IMR-90 (cell line): ENCODE results near the gene C12orf56. TPM values are rescaled to one million over a fixed set of nuclear protein-coding genes. Genes with fewer than 3 reads are reported as not detected.
A peak's percentile ranks its signal among the peaks of the same experiment; 100 is the strongest.

Experiments
- ATAC-seq: fragments of 200-7000 bp; cut with Tn5 transposase; 2 replicates; pipeline ENCODE4 v1.9.1; 2020; ENCODE audit warnings: low read depth, mild to moderate bottlenecking, moderate library complexity
- BruUV-seq: library from RNA; stranded (reverse); fragments of 400-500 nt; replicated peaks from 2 replicates; lab custom pipeline; 2021; lab: Mats Ljungman, UMichigan
- CTCF ChIA-PET: fragments of 300-600 bp; formaldehyde crosslinking; extraction: SDS; loops from one replicate; lab custom pipeline; 2021; ENCODE audit warnings: antibody characterized with exemption; lab: Yijun Ruan, JAX
- POLR2A ChIA-PET: fragments of 300-600 bp; sonication (Branson Sonifier 250); formaldehyde crosslinking; loops from one replicate; lab custom pipeline; 2022; ENCODE audit warnings: antibody characterized with exemption; ENCODE audit not compliant: unreplicated experiment; lab: Charles Lee
- DNase-seq: peaks from one replicate; pipeline ENCODE4 v3.0.0; 2013
- H2AFZ ChIP-seq: replicated peaks from 2 replicates; pipeline ENCODE3; 2013; ENCODE audit warnings: low read length, mild to moderate bottlenecking; ENCODE audit not compliant: poor library complexity
- H2AK5ac ChIP-seq: 2 replicates; pipeline ENCODE4 v1.6.1; 2013; ENCODE audit warnings: low read depth, low read length, inconsistent platforms
- H2AK9ac ChIP-seq: replicated peaks from 2 replicates; pipeline ENCODE3; 2013; ENCODE audit warnings: mild to moderate bottlenecking, low read depth, low read length, moderate library complexity; ENCODE audit not compliant: poor library complexity
- H2BK120ac ChIP-seq: 2 replicates; pipeline ENCODE4 v1.6.1; 2013; ENCODE audit warnings: low read depth, low read length, inconsistent platforms
- H2BK15ac ChIP-seq: 3 replicates; pipeline ENCODE4 v1.6.1; 2013; ENCODE audit warnings: low read depth, low read length, inconsistent platforms
- H2BK20ac ChIP-seq: 2 replicates; pipeline ENCODE4 v1.6.1; 2013; ENCODE audit warnings: low read depth, mild to moderate bottlenecking, inconsistent platforms, low read length, moderate library complexity
- H2BK5ac ChIP-seq: 2 replicates; pipeline ENCODE4 v1.6.1; 2013; ENCODE audit warnings: mild to moderate bottlenecking, low read depth, low read length, inconsistent platforms; ENCODE audit not compliant: poor library complexity, severe bottlenecking
- H3K14ac ChIP-seq: replicated peaks from 2 replicates; pipeline ENCODE4 v1.6.1; 2013; ENCODE audit warnings: low read depth, low read length, inconsistent platforms
- H3K18ac ChIP-seq: 2 replicates; pipeline ENCODE4 v1.6.1; 2013; ENCODE audit warnings: low read depth, low read length, control low read depth
- H3K23ac ChIP-seq: 2 replicates; pipeline ENCODE4 v1.6.1; 2013; ENCODE audit warnings: low read depth, low read length, inconsistent platforms
- H3K27ac ChIP-seq: 2 replicates; pipeline ENCODE4 v1.5.1; 2013; ENCODE audit warnings: mild to moderate bottlenecking, control low read depth, low read length; ENCODE audit not compliant: insufficient read depth
- H3K27me3 ChIP-seq: 2 replicates; pipeline ENCODE4 v1.6.1; 2013; ENCODE audit warnings: low read length; ENCODE audit not compliant: control insufficient read depth, insufficient read depth
- H3K36me3 ChIP-seq: 2 replicates; pipeline ENCODE4 v1.6.1; 2013; ENCODE audit warnings: low read length, mixed read lengths; ENCODE audit not compliant: control insufficient read depth, insufficient read depth
- H3K4ac ChIP-seq: 2 replicates; pipeline ENCODE4 v1.6.1; 2013; ENCODE audit warnings: low read depth, low read length, inconsistent platforms
- H3K4me1 ChIP-seq: 2 replicates; pipeline ENCODE4 v1.6.1; 2013; ENCODE audit warnings: low read length, mixed read lengths; ENCODE audit not compliant: control insufficient read depth, insufficient read depth
- H3K4me2 ChIP-seq: 2 replicates; pipeline ENCODE4 v1.6.1; 2013; ENCODE audit warnings: low read depth, mild to moderate bottlenecking, control low read depth, low read length, moderate library complexity
- H3K4me3 ChIP-seq: 2 replicates; pipeline ENCODE4 v1.5.1; 2013; ENCODE audit warnings: low read depth, mild to moderate bottlenecking, control low read depth, low read length, moderate library complexity; ENCODE audit not compliant: insufficient read depth
- H3K56ac ChIP-seq: 2 replicates; pipeline ENCODE4 v1.6.1; 2013; ENCODE audit warnings: low read length, inconsistent platforms; ENCODE audit not compliant: insufficient read depth; ENCODE audit errors: extremely low read depth
- H3K79me1 ChIP-seq, 2 experiments: 2 replicates each; pipeline ENCODE4 v1.6.1; 2013; ENCODE audit warnings: low read length in 2 of 2, inconsistent platforms in 1 of 2, low read depth in 1 of 2
- H3K9ac ChIP-seq: 2 replicates; pipeline ENCODE4 v1.6.1; 2013; ENCODE audit warnings: low read depth, low read length, control low read depth
- H3K9me1 ChIP-seq: 2 replicates; pipeline ENCODE4 v1.6.1; 2013; ENCODE audit warnings: low read length, inconsistent platforms; ENCODE audit not compliant: insufficient read depth
- H3K9me3 ChIP-seq: 2 replicates; pipeline ENCODE4 v1.6.1; 2013; ENCODE audit warnings: low read length; ENCODE audit not compliant: control insufficient read depth, insufficient read depth
- H4K20me1 ChIP-seq: 2 replicates; pipeline ENCODE4 v1.6.1; 2013; ENCODE audit warnings: low read length, inconsistent platforms; ENCODE audit not compliant: insufficient read depth
- H4K5ac ChIP-seq: 2 replicates; pipeline ENCODE4 v1.6.1; 2013; ENCODE audit warnings: mild to moderate bottlenecking, low read depth, low read length, control low read depth
- H4K8ac ChIP-seq, 2 experiments: 2 replicates each; pipeline ENCODE4 v1.6.1; 2013; ENCODE audit warnings: low read depth in 2 of 2, low read length in 2 of 2, control low read depth in 1 of 2, inconsistent platforms in 1 of 2
- H4K91ac ChIP-seq: 2 replicates; pipeline ENCODE4 v1.6.1; 2013; ENCODE audit warnings: low read depth, low read length, inconsistent platforms; ENCODE audit not compliant: insufficient read depth
- BHLHE40 ChIP-seq: fragments of 150-350 bp; IDR thresholded peaks from 2 replicates; pipeline ENCODE4 v1.6.1; 2016; ENCODE audit warnings: mild to moderate bottlenecking, low read depth, low read length
- CEBPB ChIP-seq: IDR thresholded peaks from 2 replicates; pipeline ENCODE4 v1.6.1; 2012; ENCODE audit warnings: low read depth, low read length, improper control_type of control experiment
- CHD1 ChIP-seq: IDR thresholded peaks from 2 replicates; pipeline ENCODE4 v1.6.1; 2012; ENCODE audit warnings: low read depth, low read length, improper control_type of control experiment
- CTCF ChIP-seq: conservative IDR thresholded peaks from 2 replicates; pipeline ENCODE4 v1.5.1; 2012; ENCODE audit warnings: mild to moderate bottlenecking, low read depth, low read length, improper control_type of control experiment
- ELK1 ChIP-seq: fragments of 150-350 bp; IDR thresholded peaks from 2 replicates; pipeline ENCODE4 v1.6.1; 2016; ENCODE audit warnings: low read depth, mild to moderate bottlenecking, low read length, moderate library complexity, borderline replicate concordance
- FOS ChIP-seq: fragments of 150-350 bp; IDR thresholded peaks from 2 replicates; pipeline ENCODE4 v1.6.1; 2016; ENCODE audit warnings: low read depth, low read length
- MAFK ChIP-seq: IDR thresholded peaks from 2 replicates; pipeline ENCODE4 v1.6.1; 2012; ENCODE audit warnings: low read depth, low read length, improper control_type of control experiment
- MAZ ChIP-seq: IDR thresholded peaks from 2 replicates; pipeline ENCODE4 v1.6.1; 2012; ENCODE audit warnings: low read depth, mild to moderate bottlenecking, low read length, improper control_type of control experiment, moderate library complexity, borderline replicate concordance
- MXI1 ChIP-seq: IDR thresholded peaks from 2 replicates; pipeline ENCODE4 v1.6.1; 2012; ENCODE audit warnings: low read depth, mild to moderate bottlenecking, low read length, moderate library complexity, borderline replicate concordance
- NFE2L2 ChIP-seq: fragments of 150-350 bp; IDR thresholded peaks from 2 replicates; pipeline ENCODE4 v1.6.1; 2016; ENCODE audit warnings: low read depth, mild to moderate bottlenecking, low read length
- POLR2A ChIP-seq: IDR thresholded peaks from 2 replicates; pipeline ENCODE4 v1.6.1; 2012; ENCODE audit warnings: mild to moderate bottlenecking, low read depth, low read length
- RAD21 ChIP-seq: IDR thresholded peaks from 2 replicates; pipeline ENCODE4 v1.6.1; 2012; ENCODE audit warnings: low read length, improper control_type of control experiment
- RCOR1 ChIP-seq: IDR thresholded peaks from 2 replicates; pipeline ENCODE4 v1.6.1; 2012; ENCODE audit warnings: mild to moderate bottlenecking, low read length, improper control_type of control experiment; ENCODE audit not compliant: insufficient replicate concordance
- RFX5 ChIP-seq: IDR thresholded peaks from 2 replicates; pipeline ENCODE4 v1.8.0; 2012; ENCODE audit warnings: low read depth, mild to moderate bottlenecking, low read length, moderate library complexity
- SMC3 ChIP-seq: fragments of 150-350 bp; IDR thresholded peaks from 2 replicates; pipeline ENCODE4 v1.6.1; 2016; ENCODE audit warnings: low read depth, mild to moderate bottlenecking, antibody characterized with exemption, low read length, moderate library complexity
- USF2 ChIP-seq: fragments of 150-350 bp; IDR thresholded peaks from 2 replicates; pipeline ENCODE4 v1.6.1; 2017; ENCODE audit warnings: mild to moderate bottlenecking, antibody characterized with exemption, low read length, low read depth
- WGBS, 2 experiments: methylation state at CpG; one replicate each; pipeline versions ENCODE4 v1.1.5 to v1.1.7; 2013; ENCODE audit warnings: missing lambda C conversion rate in 2 of 2; ENCODE audit not compliant: insufficient read length in 1 of 2; ENCODE audit errors: extremely low coverage in 2 of 2; 5-methylcytosine and 5-hydroxymethylcytosine counted together
- dilution Hi-C: fragments of 300-500 bp; cut with HindIII; formaldehyde crosslinking; loops from one replicate; pipeline ENCODE4 v1.14.3; 2018; ENCODE audit warnings: low sequenced_read_pairs; ENCODE audit not compliant: unreplicated experiment
- in situ Hi-C: fragments of 300-500 bp; cut with MboI; formaldehyde crosslinking; loops from 3 replicates; pipeline ENCODE4 v1.14.3; 2019; ENCODE audit warnings: low sequenced_read_pairs, inconsistent platforms, mixed read lengths
- intact Hi-C: fragments of 100-400 bp; cut with micrococcal nuclease; formaldehyde crosslinking; loops from 2 replicates; pipeline ENCODE4 v1.10.0; 2022
- polyA plus RNA-seq, 3 experiments: library from polyadenylated mRNA; depleted of rRNA; stranded (reverse); fragments of >200 nt; gene quantifications; 2 replicates each; pipeline ENCODE4 v1.2.3, GENCODE V29; 2012; ENCODE audit warnings: low replicate concordance in 1 of 3
- total RNA-seq: library from RNA; depleted of rRNA; stranded (reverse); fragments of >200 nt; gene quantifications from 2 replicates; pipeline ENCODE4 v1.2.3, GENCODE V29; 2012

C12orf56 gene
- total and polyA plus RNA-seq, 2 of the 4 experiments (the other 2 are of a cell fraction), result 0.09 TPM; not detected in 1

GRCh38 chr12:64318605-64319004 lies 72.0 kb downstream of the C12orf56 start:
- Histone ChIP-seq H3K36me3 (no peaks in the 10 kb centered on the region), H2BK15ac (no peak overlapping the region), H3K9ac (no peak overlapping the region), H3K27ac (no peak overlapping the region), H4K8ac (no peak overlapping the region), H3K9me1 (no peaks in the 10 kb centered on the region), H2BK20ac (no peak overlapping the region), H3K4ac (no peak overlapping the region), H2BK120ac (no peak overlapping the region), H3K23ac (no peak overlapping the region), H2BK5ac (no peak overlapping the region), H3K27me3 (peaks cover 2% of the 10 kb centered on the region), H3K4me1 (no peaks in the 10 kb centered on the region), H3K18ac (no peak overlapping the region), H4K91ac (no peak overlapping the region), H3K9me3 (no peaks in the 10 kb centered on the region), H4K20me1 (no peaks in the 10 kb centered on the region), H3K79me1 (no peaks in the 10 kb centered on the region), H4K5ac (no peak overlapping the region), H2AK9ac (no peak overlapping the region), H3K4me3 (no peak overlapping the region), H2AFZ (no peak overlapping the region), H3K14ac (no peak overlapping the region), H3K4me2 (no peak overlapping the region), H3K56ac (no peak overlapping the region), H2AK5ac (no peak overlapping the region)
- intact Hi-C loops, result no loop called here
- dilution Hi-C loops, result no loop called here
- in situ Hi-C loops, result no loop called here
- no TSS peak for BruUV-seq
- DNase-seq (peak; percentile 4), ATAC-seq (peak; percentile 17; the same call in 1 of the 2 replicates)
- CTCF ChIA-PET, result no interaction called here
- no peak for TF ChIP-seq FOS
- TF ChIP-seq RFX5, result no peak
- TF ChIP-seq CEBPB, result no peak
- no peak for TF ChIP-seq USF2
- no peak for TF ChIP-seq SMC3
- TF ChIP-seq ELK1, result no peak
- TF ChIP-seq CHD1, result no peak
- no peak for TF ChIP-seq POLR2A
- TF ChIP-seq RCOR1, result no peak
- TF ChIP-seq MAFK, result no peak
- TF ChIP-seq RAD21, result no peak
- no peak for TF ChIP-seq CTCF
- no peak for TF ChIP-seq MAZ
- no peak for TF ChIP-seq NFE2L2
- TF ChIP-seq BHLHE40, result no peak
- TF ChIP-seq MXI1, result no peak
- no CpG with 5 or more reads among the region's 3 CpGs for WGBS, 2 experiments
- POLR2A ChIA-PET, result no interaction called here
